Measurements from ENCODE around the gene MRPL20.

MRPL20 gene

DNA sequence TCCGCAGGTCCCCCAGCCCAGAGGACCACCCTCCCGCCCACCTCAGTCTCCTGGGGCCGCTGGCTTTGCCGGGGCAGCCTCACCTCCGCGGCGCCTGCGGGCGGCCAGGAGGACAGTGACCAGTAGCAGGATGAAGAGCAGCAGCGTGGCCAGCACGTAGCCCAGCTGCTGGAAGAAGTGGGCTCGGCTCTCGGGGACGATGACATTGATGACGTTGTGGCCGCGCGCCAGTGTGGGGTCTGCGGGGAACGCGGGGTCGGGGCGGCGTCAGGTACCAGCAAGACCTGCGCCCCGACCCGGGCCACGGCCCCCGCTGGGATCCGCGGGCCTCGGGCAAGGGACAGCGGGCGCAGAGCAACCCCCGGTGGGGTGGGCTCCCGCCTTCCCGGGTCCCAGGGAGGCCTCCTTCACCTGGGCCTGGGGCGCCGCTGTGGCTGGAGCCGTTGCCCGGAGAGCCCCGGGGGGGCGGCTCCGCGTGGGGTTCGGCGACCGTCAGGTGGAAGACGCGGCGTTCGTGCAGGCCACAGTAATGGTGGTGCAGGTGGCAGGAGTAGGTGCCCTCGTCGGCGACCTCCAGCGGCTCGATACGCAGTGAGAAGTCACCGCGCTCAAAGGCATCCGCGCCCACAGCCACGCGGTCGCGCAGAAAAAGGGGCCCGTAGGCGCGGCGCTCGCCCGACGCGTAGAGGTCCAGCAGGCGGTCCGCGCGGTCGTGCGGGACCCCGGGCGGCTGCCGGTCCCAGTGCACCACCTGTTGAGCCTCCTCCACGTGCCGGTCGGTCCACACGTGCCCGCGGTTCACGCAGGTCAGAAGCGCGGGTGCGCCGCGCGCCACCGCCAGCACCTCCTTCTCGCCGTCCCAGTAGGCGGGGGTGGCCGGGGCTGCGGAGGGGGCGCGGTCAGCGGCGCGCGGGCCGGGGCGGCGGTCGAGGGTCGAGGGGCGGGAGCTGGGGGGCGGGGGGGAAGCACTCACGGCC is 52.5 kb downstream of the MRPL20 start:
- Histone ChIP-seq H3K27me3 (replicated peaks) (no peaks in the 10 kb centered on the region), H3K27ac (no peak overlapping the region), H3K4me3 (ENCODE audit: low read depth, low read length) (no peak overlapping the region), H3K36me3 (replicated peaks) (peaks cover 8% of the 10 kb centered on the region)
- DNase-seq, result no peak
- TF ChIP-seq, protein P1, sequence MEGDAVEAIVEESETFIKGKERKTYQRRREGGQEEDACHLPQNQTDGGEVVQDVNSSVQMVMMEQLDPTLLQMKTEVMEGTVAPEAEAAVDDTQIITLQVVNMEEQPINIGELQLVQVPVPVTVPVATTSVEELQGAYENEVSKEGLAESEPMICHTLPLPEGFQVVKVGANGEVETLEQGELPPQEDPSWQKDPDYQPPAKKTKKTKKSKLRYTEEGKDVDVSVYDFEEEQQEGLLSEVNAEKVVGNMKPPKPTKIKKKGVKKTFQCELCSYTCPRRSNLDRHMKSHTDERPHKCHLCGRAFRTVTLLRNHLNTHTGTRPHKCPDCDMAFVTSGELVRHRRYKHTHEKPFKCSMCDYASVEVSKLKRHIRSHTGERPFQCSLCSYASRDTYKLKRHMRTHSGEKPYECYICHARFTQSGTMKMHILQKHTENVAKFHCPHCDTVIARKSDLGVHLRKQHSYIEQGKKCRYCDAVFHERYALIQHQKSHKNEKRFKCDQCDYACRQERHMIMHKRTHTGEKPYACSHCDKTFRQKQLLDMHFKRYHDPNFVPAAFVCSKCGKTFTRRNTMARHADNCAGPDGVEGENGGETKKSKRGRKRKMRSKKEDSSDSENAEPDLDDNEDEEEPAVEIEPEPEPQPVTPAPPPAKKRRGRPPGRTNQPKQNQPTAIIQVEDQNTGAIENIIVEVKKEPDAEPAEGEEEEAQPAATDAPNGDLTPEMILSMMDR (IDR thresholded peaks at IDR 0.05; ENCODE audit: low read depth, low read length, missing control alignments), result no peak
- in situ Hi-C loops (cut with HindIII; ENCODE audit: low pct_ligation_motif_present, low sequenced_read_pairs), result no loop called here

DNA sequence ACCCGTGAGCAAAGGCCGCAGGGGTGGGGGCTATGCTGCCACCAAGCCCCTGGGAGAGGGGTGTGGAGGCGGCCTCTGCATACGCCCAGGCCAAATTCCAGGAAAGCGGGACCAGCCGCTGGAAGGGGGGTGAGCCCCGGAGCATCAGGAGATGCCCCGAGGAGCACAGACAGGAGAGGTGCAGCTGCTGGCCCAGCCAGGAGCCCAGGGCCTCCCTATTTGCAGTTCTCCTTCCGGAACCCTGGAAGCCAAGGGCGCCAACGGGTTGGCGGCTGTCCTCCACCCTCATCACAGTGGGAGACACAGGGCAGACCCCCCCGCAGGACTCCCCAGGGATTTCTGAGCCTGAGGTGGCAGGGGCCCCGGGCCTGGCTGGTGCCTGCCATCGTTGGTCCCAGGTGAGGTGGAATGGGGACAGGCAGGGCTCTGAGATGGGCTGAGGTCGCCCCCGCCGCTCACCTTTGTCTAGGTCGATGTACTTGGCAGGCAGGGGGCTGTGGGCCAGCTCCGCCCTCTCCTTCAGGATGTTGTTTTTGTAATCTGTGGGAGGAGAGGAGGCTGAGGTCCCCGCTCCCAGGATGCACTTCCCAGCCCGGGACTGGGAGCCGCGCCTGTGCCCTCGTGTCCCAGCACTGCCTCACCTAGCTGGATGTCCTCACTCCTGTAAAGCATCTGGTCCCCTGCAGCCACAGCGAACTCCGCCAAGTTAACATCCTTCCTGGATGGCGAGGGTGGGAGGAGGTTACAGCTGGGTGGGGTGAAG is 53.5 kb downstream of the MRPL20 start:
- peaks cover 8% of the 10 kb centered on the region for H3K36me3 ChIP-seq (replicated peaks)
- no peak overlapping the region for H3K4me3 ChIP-seq (ENCODE audit: low read depth, low read length)
- TF ChIP-seq, protein P1 (IDR thresholded peaks at IDR 0.05; ENCODE audit: low read depth, low read length, missing control alignments), result no peak
- no peaks in the 10 kb centered on the region for H3K27me3 ChIP-seq (replicated peaks)
- no peak for DNase-seq
- in situ Hi-C loops (cut with HindIII; ENCODE audit: low pct_ligation_motif_present, low sequenced_read_pairs), result no loop called here
- H3K27ac ChIP-seq, result no peak overlapping the region

DNA sequence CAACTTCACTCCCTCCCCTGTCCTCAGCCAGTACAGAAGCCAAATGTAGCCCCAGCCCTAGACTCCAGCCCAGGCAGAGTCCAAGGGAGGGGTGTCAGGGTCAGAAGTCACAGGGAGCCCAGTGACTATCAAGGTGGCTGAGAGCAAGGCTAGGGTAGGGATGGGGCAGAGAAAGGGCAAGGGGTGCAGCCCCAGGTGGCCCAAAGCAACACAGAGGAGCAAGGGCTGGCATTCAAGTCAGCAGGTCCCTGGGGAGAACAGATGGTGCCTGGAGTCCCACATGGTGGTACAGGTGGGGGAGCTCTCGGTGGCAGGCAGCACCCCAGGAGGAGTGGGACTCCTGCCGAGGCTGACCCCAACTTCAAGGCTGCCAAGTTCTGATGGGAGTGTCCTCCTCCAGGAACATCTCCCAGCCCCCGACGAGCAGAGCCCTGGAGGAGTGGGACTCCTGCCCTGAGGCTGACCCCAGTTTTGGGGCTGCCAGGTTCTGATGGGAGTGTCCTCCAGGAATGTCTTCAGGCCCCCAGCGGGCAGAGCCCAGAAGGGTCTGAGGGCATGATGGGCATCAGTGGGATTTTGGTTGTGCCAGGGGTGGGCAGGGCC is 54.2 kb downstream of the MRPL20 start:
- Histone ChIP-seq H3K27me3 (replicated peaks) (no peaks in the 10 kb centered on the region), H3K27ac (no peak overlapping the region), H3K36me3 (replicated peaks) (peaks cover 8% of the 10 kb centered on the region), H3K4me3 (ENCODE audit: low read depth, low read length) (no peak overlapping the region)
- no peak for DNase-seq
- TF ChIP-seq, protein P1 (IDR thresholded peaks at IDR 0.05; ENCODE audit: low read depth, low read length, missing control alignments), result no peak
- in situ Hi-C loops (cut with HindIII; ENCODE audit: low pct_ligation_motif_present, low sequenced_read_pairs), result no loop called here
